Measurements from ENCODE around the gene THRB. TPM values are rescaled to one million over a fixed set of nuclear protein-coding genes. Genes with fewer than 3 reads are reported as not detected.

Gene THRB
- total RNA-seq, 1 donor from 2014 or later: 0.31 TPM

- no peak overlapping the region for H3K27ac Mint-ChIP-seq
- intact Hi-C loops (cut with micrococcal nuclease): no loop called here
- POLR2A ChIA-PET: no interaction called here
- CTCF ChIA-PET: no interaction called here
- no peak for DNase-seq
- H3K9me3 Mint-ChIP-seq: no peaks in the 10 kb centered on the region
- H3K27me3 Mint-ChIP-seq: no peaks in the 10 kb centered on the region
- H3K36me3 Mint-ChIP-seq (ENCODE audit: low read depth): no peaks in the 10 kb centered on the region
- TF ChIP-seq CTCF (IDR thresholded peaks at IDR 0.05): no peak
- ATAC-seq (ENCODE audit: low read depth): no peak
- peaks cover 4% of the 10 kb centered on the region for H3K4me1 Mint-ChIP-seq
- H3K4me3 Mint-ChIP-seq: no peak overlapping the region
Measured at GRCh38 chr3:24482096-24482705, 12.4 kb downstream of the THRB start.

GRCh38 chr3:24481193-24481592 is 13.5 kb downstream of the THRB start:
- ATAC-seq (ENCODE audit: low read depth) (no peak), DNase-seq (no peak)
- Mint-ChIP-seq H3K4me3 (no peak overlapping the region), H3K27ac (no peak overlapping the region), H3K27me3 (no peaks in the 10 kb centered on the region), H3K9me3 (no peaks in the 10 kb centered on the region), H3K4me1 (peaks cover 4% of the 10 kb centered on the region), H3K36me3 (ENCODE audit: low read depth) (no peaks in the 10 kb centered on the region)
- ChIA-PET CTCF (no interaction called here), POLR2A (no interaction called here)
- intact Hi-C loops (cut with micrococcal nuclease): no loop called here
- TF ChIP-seq CTCF (IDR thresholded peaks at IDR 0.05): no peak

GRCh38 chr3:24480497-24480896 is 14.2 kb downstream of the THRB start:
- intact Hi-C loops (cut with micrococcal nuclease): no loop called here
- no peaks in the 10 kb centered on the region for H3K36me3 Mint-ChIP-seq (ENCODE audit: low read depth)

GRCh38 chr3:24479816-24480215 is 14.8 kb downstream of the THRB start:
- TF ChIP-seq CTCF (IDR thresholded peaks at IDR 0.05): no peak
- intact Hi-C loops (cut with micrococcal nuclease): no loop called here
- no peaks in the 10 kb centered on the region for H3K36me3 Mint-ChIP-seq (ENCODE audit: low read depth)
- H3K9me3 Mint-ChIP-seq: no peaks in the 10 kb centered on the region
- CTCF ChIA-PET: no interaction called here
- DNase-seq (no peak), ATAC-seq (ENCODE audit: low read depth) (no peak)
- H3K4me1 Mint-ChIP-seq: no peaks in the 10 kb centered on the region
- H3K4me3 Mint-ChIP-seq: no peak overlapping the region
- POLR2A ChIA-PET: no interaction called here
- H3K27ac Mint-ChIP-seq: no peak overlapping the region
- no peaks in the 10 kb centered on the region for H3K27me3 Mint-ChIP-seq

More at GRCh38 chr3:24480497-24480896, 14.2 kb downstream of the THRB start:
- ATAC-seq (ENCODE audit: low read depth) (no peak), DNase-seq (no peak)
- Mint-ChIP-seq H3K9me3 (no peaks in the 10 kb centered on the region), H3K27ac (no peak overlapping the region), H3K27me3 (no peaks in the 10 kb centered on the region), H3K4me3 (no peak overlapping the region), H3K4me1 (peaks cover 3% of the 10 kb centered on the region)
- no peak for TF ChIP-seq CTCF (IDR thresholded peaks at IDR 0.05)
- ChIA-PET POLR2A (no interaction called here), CTCF (no interaction called here)

GRCh38 chr3:24476871-24477656 is 17.6 kb downstream of the THRB start:
- Mint-ChIP-seq H3K4me3 (no peak overlapping the region), H3K27me3 (no peaks in the 10 kb centered on the region), H3K36me3 (ENCODE audit: low read depth) (no peaks in the 10 kb centered on the region), H3K4me1 (no peaks in the 10 kb centered on the region), H3K9me3 (peaks cover 2% of the 10 kb centered on the region), H3K27ac (no peak overlapping the region)
- CTCF ChIA-PET: no interaction called here
- DNase-seq (no peak), ATAC-seq (ENCODE audit: low read depth) (no peak)
- no peak for TF ChIP-seq CTCF (IDR thresholded peaks at IDR 0.05)
- POLR2A ChIA-PET: no interaction called here
- intact Hi-C loops (cut with micrococcal nuclease): no loop called here
